ENCODE results near the gene LRRN3. TPM values are rescaled to one million over a fixed set of nuclear protein-coding genes. Genes with fewer than 3 reads are reported as not detected.

The LRRN3 gene
- total and polyA plus RNA-seq, 2 experiments from 2014 or later: 0.40 TPM; not detected in 1

DNA sequence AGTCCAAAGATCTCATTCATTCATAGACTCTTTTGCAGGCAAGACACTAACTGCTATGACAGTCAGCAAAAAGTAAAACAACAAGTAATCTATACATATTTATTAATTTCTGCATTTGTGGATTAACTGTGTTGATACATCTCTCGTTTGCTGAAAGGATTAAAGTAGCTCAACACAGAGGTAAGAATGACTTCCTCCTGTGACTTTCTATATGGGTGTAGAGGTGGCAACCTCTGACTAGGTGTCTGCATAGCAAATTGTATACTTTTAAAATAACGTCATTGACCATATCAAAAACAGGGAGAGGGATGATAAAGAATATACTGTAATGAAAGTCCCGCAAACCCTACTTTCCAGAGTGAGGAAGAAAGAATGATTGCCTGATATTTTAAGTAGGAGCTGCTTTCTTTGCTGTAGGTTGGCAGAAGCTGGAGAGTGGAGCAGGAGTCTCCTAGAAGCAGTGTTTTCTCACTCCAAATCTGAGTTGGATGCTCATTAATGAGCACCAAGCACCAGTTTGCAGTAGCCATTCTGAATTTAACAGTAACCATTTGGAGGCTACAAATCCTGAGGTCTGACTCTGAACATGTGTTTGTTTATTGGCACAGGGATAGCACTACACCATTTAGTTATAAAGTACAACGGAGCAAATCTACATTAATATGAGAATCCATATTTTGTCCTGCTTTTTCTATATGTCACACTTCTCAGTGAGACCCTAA, 9.2 kb upstream of the LRRN3 start:
- Mint-ChIP-seq H3K9me3 (0 out of 3 replicates have a peak, but pooled peaks cover 4% of the 10 kb centered on the region), H3K27ac (no peak overlapping the region), H3K4me1 (peaks cover 29% of the 10 kb centered on the region), H3K4me3 (no peak overlapping the region), H3K27me3 (ENCODE audit: insufficient read depth, low read depth, poor library complexity) (no peaks in the 10 kb centered on the region), H3K36me3 (ENCODE audit: low read depth) (no peaks in the 10 kb centered on the region)
- Histone ChIP-seq H4K20me1 (replicated peaks; ENCODE audit: insufficient read depth) (no peaks in the 10 kb centered on the region), H3K27ac (ENCODE audit: low read depth) (no peak overlapping the region), H3K4me2 (no peak overlapping the region), H3K9me2 (ENCODE audit: insufficient read depth) (no peaks in the 10 kb centered on the region), H3F3A (replicated peaks; ENCODE audit: low read depth) (no peaks in the 10 kb centered on the region), H3K4me3 (no peak overlapping the region), H3K36me3 (ENCODE audit: insufficient read depth) (no peaks in the 10 kb centered on the region), H3K79me2 (replicated peaks; ENCODE audit: insufficient read depth) (no peaks in the 10 kb centered on the region), H3K27me3 (ENCODE audit: insufficient read depth) (no peaks in the 10 kb centered on the region), H2AFZ (no peak overlapping the region), H3K4me1 (ENCODE audit: insufficient read depth) (peaks cover 27% of the 10 kb centered on the region)
- DNase-seq (ENCODE audit: low spot score) (no peak), ATAC-seq (no peak)
- TF ChIP-seq EZH2 (IDR thresholded peaks at IDR 0.05; ENCODE audit: low read depth, unreplicated experiment) (no peak), EZH2phosphoT487 (IDR thresholded peaks at IDR 0.05; ENCODE audit: unreplicated experiment) (no peak), POLR2AphosphoS5 (IDR thresholded peaks at IDR 0.05; ENCODE audit: low read depth) (no peak), CREB1 (CRISPR knock-in tag; IDR thresholded peaks at IDR 0.05; ENCODE audit: low read depth) (no peak), NANOG (IDR thresholded peaks at IDR 0.05; ENCODE audit: borderline replicate concordance) (no peak), ZNF114 (CRISPR knock-in tag; IDR thresholded peaks at IDR 0.05) (no peak), ZNF331 (CRISPR knock-in tag; IDR thresholded peaks at IDR 0.05; ENCODE audit: low read depth) (no peak), STAT1 (IDR thresholded peaks at IDR 0.05; ENCODE audit: unreplicated experiment) (no peak), JUNB (IDR thresholded peaks at IDR 0.05; ENCODE audit: unreplicated experiment) (no peak)
- TF ChIP-seq, protein P1, sequence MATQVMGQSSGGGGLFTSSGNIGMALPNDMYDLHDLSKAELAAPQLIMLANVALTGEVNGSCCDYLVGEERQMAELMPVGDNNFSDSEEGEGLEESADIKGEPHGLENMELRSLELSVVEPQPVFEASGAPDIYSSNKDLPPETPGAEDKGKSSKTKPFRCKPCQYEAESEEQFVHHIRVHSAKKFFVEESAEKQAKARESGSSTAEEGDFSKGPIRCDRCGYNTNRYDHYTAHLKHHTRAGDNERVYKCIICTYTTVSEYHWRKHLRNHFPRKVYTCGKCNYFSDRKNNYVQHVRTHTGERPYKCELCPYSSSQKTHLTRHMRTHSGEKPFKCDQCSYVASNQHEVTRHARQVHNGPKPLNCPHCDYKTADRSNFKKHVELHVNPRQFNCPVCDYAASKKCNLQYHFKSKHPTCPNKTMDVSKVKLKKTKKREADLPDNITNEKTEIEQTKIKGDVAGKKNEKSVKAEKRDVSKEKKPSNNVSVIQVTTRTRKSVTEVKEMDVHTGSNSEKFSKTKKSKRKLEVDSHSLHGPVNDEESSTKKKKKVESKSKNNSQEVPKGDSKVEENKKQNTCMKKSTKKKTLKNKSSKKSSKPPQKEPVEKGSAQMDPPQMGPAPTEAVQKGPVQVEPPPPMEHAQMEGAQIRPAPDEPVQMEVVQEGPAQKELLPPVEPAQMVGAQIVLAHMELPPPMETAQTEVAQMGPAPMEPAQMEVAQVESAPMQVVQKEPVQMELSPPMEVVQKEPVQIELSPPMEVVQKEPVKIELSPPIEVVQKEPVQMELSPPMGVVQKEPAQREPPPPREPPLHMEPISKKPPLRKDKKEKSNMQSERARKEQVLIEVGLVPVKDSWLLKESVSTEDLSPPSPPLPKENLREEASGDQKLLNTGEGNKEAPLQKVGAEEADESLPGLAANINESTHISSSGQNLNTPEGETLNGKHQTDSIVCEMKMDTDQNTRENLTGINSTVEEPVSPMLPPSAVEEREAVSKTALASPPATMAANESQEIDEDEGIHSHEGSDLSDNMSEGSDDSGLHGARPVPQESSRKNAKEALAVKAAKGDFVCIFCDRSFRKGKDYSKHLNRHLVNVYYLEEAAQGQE (IDR thresholded peaks at IDR 0.05; ENCODE audit: unreplicated experiment): no peak
- TF ChIP-seq, protein P2, sequence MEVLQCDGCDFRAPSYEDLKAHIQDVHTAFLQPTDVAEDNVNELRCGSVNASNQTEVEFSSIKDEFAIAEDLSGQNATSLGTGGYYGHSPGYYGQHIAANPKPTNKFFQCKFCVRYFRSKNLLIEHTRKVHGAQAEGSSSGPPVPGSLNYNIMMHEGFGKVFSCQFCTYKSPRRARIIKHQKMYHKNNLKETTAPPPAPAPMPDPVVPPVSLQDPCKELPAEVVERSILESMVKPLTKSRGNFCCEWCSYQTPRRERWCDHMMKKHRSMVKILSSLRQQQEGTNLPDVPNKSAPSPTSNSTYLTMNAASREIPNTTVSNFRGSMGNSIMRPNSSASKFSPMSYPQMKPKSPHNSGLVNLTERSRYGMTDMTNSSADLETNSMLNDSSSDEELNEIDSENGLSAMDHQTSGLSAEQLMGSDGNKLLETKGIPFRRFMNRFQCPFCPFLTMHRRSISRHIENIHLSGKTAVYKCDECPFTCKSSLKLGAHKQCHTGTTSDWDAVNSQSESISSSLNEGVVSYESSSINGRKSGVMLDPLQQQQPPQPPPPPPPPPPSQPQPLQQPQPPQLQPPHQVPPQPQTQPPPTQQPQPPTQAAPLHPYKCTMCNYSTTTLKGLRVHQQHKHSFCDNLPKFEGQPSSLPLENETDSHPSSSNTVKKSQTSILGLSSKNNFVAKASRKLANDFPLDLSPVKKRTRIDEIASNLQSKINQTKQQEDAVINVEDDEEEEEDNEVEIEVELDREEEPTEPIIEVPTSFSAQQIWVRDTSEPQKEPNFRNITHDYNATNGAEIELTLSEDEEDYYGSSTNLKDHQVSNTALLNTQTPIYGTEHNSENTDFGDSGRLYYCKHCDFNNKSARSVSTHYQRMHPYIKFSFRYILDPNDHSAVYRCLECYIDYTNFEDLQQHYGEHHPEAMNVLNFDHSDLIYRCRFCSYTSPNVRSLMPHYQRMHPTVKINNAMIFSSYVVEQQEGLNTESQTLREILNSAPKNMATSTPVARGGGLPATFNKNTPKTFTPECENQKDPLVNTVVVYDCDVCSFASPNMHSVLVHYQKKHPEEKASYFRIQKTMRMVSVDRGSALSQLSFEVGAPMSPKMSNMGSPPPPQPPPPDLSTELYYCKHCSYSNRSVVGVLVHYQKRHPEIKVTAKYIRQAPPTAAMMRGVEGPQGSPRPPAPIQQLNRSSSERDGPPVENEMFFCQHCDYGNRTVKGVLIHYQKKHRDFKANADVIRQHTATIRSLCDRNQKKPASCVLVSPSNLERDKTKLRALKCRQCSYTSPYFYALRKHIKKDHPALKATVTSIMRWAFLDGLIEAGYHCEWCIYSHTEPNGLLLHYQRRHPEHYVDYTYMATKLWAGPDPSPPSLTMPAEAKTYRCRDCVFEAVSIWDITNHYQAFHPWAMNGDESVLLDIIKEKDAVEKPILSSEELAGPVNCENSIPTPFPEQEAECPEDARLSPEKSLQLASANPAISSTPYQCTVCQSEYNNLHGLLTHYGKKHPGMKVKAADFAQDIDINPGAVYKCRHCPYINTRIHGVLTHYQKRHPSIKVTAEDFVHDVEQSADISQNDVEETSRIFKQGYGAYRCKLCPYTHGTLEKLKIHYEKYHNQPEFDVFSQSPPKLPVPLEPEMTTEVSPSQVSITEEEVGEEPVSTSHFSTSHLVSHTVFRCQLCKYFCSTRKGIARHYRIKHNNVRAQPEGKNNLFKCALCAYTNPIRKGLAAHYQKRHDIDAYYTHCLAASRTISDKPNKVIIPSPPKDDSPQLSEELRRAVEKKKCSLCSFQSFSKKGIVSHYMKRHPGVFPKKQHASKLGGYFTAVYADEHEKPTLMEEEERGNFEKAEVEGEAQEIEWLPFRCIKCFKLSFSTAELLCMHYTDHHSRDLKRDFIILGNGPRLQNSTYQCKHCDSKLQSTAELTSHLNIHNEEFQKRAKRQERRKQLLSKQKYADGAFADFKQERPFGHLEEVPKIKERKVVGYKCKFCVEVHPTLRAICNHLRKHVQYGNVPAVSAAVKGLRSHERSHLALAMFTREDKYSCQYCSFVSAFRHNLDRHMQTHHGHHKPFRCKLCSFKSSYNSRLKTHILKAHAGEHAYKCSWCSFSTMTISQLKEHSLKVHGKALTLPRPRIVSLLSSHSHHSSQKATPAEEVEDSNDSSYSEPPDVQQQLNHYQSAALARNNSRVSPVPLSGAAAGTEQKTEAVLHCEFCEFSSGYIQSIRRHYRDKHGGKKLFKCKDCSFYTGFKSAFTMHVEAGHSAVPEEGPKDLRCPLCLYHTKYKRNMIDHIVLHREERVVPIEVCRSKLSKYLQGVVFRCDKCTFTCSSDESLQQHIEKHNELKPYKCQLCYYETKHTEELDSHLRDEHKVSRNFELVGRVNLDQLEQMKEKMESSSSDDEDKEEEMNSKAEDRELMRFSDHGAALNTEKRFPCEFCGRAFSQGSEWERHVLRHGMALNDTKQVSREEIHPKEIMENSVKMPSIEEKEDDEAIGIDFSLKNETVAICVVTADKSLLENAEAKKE (CRISPR knock-in tag; IDR thresholded peaks at IDR 0.05): no peak
- TF ChIP-seq, protein P3, sequence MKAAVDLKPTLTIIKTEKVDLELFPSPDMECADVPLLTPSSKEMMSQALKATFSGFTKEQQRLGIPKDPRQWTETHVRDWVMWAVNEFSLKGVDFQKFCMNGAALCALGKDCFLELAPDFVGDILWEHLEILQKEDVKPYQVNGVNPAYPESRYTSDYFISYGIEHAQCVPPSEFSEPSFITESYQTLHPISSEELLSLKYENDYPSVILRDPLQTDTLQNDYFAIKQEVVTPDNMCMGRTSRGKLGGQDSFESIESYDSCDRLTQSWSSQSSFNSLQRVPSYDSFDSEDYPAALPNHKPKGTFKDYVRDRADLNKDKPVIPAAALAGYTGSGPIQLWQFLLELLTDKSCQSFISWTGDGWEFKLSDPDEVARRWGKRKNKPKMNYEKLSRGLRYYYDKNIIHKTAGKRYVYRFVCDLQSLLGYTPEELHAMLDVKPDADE (IDR thresholded peaks at IDR 0.05): no peak
- TF ChIP-seq, protein P4, sequence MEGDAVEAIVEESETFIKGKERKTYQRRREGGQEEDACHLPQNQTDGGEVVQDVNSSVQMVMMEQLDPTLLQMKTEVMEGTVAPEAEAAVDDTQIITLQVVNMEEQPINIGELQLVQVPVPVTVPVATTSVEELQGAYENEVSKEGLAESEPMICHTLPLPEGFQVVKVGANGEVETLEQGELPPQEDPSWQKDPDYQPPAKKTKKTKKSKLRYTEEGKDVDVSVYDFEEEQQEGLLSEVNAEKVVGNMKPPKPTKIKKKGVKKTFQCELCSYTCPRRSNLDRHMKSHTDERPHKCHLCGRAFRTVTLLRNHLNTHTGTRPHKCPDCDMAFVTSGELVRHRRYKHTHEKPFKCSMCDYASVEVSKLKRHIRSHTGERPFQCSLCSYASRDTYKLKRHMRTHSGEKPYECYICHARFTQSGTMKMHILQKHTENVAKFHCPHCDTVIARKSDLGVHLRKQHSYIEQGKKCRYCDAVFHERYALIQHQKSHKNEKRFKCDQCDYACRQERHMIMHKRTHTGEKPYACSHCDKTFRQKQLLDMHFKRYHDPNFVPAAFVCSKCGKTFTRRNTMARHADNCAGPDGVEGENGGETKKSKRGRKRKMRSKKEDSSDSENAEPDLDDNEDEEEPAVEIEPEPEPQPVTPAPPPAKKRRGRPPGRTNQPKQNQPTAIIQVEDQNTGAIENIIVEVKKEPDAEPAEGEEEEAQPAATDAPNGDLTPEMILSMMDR (conservative IDR thresholded peaks at IDR 0.05; ENCODE audit: low read depth in 2 of 2): no peak

Data from GM23338 (cell line).